HG03159 (cell line): ENCODE data around the gene SCD5.

Source experiments
- ATAC-seq: cut with Tn5 transposase; IDR thresholded peaks from one replicate; pipeline ENCODE4 v1.9.1; 2021; ENCODE audit warnings: mild to moderate bottlenecking, moderate library complexity; ENCODE audit not compliant: unreplicated experiment

Gene SCD5

DNA sequence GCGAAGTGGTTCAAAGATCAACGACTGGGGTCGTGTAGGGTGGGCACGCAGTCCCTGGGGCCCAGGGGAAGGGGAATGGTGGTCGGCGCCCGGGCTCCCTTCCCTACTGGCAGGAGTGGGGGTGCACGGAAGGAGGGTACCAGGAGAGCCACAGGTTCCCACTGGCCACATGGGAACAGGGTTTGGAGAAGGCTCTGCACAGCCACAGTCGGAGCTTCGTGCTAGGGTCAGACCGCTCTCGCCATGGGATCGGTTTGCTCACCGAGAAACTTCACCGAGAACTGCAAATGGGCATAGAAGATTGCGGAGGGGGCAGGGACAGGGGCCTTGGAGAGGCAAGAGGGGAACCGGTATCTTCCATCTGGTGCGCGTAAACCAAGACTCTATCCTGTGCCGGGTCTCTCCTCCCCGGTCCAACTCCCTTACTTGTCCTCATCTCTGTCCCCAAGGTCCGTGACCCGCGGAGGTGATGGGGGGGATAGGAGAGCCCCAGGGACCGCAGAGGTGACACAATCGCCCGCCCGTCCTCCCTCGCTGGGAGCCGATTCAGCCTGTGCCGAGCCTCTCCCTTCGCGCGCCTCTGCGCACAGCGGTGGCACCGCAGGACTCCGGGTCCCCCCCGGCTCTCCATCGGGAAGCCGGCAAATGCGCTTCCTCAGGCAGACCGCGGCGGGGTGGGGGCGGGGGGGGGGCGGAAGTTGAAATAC, 1.0 kb downstream of the SCD5 start:
- ATAC-seq = no peak

DNA sequence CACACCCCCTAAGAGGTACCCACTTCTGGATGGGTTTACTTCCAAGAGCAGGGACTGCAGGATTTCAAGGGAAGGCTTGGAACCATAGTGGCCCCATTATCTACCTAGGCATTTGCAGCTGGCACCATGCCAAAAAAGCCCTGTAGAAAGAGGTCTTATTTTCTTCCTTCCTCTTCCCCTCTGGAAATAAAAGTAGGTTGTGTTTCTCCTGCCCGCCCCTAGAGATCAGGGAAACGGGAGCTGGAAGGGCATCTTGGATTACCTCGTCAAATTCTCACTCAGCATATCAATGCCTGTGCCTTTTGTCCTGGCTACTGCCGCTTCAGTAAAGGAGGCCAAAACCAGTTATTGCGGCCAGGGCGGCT, 1.6 kb downstream of the SCD5 start:
- ATAC-seq = no peak

DNA sequence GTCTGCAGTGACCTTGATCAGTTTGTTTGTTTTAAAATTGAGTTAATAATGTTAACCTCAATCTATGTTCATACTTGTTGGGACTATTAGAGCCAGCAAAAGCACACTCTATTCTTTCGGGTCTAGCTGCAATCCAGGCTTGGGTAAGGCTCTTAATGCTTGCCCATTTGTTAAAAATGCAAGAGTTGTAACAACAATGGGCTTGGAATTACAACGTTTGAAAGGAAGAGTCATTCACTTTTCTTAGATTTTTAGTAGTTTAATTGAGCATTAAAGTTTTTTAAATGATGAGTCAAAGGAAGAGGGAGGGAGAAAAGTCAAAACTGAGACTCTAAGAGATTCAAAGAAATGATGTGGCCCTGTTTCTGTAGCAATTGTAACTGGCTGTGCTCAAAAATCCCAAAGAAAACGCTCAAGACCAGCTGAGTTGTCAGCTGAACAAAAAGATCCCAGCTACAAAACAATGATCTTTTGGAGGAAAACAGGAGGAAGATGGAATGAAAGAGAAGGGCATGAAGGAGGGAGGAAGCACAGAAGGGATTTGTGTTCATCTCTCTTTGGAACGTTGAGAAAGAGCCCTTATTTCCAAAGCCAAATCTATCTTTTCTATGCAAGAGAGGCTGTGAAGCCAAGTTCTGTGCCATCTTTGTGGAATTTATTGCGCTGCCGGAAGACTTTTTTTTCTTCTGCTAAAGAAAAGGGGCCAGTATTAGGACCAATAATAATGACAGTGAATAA, 5.5 kb downstream of the SCD5 start:
- ATAC-seq = no peak

DNA sequence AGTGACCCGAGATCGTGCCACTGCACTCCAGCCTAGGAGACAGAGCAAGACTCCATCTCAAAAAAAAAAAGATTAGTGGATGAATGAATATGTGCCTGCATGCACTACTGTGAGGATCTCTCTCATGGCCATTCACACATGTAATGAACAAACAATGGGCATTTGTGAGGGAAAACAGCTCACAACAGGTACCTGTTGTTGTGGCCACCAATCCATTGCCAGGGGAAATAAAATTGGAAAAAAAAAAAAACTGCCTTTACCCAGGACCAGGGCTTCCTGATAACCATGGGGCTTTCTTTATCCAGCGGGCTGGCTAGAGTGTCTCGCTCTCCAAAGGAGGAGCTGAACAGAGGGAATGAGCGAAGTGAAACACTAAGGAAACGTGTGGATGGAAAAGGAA, 7.4 kb downstream of the SCD5 start:
- no peak for ATAC-seq

DNA sequence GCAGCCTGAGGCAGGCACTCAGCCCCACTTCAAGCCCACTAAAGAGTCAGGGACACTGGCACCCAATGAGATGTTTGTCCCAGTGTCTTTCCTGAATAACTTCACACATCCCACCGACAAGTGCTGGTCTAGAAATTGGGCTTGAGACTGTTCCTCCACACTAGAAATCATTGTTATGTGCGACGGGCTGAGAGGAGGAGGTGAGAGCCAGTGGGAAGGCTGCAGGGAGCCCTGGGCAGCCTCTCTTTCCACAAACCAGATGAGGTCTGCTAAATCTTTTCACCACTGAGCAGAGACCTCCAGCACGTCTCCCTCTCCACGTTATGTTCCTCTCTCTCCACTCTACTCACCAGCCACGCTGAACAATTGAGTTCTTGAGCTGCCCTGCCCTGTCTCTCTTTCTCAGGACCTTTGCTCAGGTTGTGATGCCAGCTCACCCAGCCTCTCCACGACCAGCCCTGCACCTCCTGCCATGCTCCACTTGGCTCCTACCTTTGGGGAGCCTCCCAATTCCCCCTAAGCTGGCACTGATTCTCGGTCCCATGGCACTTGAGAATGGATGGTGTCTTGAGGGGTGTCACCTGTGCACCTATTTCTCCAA, 8.4 kb downstream of the SCD5 start:
- no peak for ATAC-seq

DNA sequence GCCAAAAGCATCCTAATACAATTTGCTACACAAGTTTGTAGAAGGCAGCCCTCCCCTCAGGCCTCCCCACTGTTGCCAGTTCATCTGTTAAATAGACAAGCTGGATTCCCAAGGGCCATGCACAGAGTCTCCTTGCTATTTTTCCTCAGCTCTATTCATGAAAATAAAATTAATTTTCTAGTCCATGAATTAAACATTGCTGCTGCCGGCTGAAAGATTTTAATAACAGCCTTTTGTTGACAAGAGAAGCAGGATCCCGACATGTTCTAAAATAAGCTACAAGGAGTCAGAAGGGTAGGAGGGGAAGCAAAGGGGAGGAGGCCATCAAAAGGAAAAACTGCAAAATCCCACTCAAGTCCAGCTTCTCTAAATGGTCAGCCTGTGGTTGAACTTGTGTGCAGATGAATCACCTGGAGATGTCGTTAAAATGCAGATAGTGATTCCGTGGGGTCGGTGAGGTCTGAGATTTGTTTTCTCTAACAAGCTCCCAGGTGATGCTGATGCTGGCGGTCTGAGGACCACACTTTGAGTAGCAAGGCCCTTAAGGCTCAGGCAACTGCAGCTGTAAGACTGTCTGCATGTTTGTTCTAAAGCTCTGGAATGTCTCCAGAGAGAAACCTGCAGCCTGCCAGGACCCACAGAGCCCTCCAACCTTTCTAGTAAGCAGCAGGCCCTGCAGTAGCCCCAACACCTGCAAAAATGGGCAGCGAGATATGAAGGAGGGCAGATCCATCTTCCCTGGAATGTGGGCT, 9.4 kb downstream of the SCD5 start:
- no peak for ATAC-seq

DNA sequence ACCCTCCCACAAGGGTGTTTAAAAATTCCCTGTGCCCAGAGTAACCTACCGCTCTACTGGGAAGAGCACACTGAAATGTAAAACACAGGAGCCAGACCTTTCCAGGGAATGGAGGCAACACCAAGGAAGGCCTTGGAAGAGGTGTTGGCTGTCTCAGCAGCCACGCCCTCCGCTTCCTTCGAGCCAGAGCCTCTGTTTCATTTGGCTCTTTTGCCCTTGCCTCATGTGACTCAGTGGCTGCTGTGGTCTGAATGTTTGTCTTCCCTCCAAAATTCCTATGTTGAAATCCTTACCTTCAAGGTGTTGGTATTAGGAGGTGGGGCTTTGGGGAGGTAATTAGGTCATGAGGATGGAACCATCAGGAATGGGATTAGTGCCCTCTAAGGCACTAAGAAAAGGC, 11.3 kb downstream of the SCD5 start:
- ATAC-seq = no peak

DNA sequence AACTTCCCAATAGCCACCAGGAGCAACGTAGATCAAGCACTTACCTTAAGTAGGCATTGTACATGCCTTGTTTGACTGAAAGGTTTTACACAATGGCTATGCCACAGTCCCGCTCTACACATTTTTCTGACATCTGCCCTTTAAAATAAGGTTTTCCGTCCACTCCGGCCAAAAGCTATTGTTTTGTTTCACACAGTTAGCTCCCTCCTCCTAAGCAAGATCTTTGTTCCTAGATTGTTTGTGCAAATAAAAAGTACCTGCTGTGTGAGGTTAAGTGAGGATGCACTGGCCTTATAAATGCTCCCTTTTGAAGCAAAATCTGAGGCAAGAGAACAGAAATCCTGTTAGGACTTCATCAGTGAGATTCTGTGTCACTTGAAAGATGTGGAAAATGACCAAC, 11.8 kb downstream of the SCD5 start:
- no peak for ATAC-seq

DNA sequence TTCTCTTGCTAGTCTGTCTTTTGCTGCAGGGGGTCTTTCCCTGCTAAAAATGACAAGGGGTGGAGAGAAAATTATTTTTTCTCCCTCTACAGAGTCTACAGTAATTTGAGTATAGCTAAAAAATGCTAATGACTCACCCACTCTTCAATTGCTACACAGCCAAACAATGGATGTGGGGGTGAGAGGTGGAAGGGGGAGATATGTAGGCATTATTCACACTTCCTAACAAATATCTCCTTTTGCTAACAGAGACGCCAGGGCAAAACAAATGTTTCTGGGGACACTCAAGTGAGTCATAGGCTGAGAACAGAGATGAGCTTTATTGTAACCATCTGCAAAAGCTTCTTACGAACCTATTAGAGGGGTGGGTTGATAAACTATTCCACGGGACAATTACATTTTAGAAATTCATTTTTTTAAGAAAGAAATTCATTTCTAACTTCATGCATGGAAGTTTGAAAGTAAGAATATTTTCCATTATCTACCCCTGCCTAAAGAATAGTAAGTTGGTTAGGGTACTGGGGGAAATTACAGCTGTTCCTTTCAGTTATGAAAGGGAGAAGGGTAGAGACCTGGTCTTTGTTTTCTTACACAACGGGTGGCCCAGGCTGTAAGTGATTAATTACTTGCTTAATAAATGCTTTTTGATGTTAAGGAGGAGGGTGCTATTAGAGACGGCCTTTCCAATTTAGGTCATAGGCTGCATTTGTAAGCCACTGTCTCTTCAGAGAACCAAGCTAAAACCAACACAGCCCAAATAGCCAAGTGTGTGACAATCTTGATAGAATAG, 12.8 kb downstream of the SCD5 start:
- ATAC-seq = no peak

DNA sequence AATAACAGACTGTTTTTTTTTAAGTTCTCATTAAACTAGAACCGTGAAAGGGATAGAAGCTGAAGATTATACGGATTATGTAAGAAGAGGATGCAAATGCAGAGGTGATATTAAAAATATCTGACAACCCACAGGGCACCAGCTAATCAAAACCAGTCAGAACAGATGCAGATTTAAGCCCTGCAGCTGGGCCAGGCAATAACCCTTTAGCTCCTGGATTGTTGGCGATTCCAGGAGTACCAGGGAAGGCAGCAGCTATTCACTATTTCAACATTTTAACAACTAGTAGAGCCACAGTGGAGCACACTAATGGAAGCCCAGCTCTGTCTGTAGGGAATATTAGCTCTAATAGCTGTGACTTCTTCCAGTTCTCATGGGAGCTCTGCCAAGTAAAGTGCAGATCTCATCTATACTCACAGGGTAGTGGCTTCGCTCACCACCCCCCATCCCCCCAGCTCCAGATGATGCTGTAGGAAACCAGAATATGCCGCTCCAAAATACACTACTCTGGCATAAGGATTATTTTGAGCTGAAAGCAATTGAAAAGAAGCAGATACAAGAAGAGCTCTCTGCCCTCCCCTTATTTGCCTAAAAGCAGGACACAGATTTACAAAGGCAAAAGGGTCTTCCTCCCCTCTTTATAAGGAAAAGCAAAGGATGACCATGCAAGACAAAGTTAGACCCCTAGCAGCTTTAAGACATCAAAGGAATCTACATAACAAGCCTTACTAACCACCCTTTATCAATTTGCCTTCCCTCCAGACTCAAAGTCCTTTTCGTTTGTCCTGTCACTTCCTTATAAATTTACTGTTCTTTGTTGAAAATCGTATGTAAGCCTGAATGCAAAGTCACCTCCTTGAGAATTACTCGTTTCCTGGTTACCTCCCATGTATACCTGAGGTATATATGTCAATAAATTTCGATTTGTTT, 13.7 kb downstream of the SCD5 start:
- ATAC-seq = no peak

DNA sequence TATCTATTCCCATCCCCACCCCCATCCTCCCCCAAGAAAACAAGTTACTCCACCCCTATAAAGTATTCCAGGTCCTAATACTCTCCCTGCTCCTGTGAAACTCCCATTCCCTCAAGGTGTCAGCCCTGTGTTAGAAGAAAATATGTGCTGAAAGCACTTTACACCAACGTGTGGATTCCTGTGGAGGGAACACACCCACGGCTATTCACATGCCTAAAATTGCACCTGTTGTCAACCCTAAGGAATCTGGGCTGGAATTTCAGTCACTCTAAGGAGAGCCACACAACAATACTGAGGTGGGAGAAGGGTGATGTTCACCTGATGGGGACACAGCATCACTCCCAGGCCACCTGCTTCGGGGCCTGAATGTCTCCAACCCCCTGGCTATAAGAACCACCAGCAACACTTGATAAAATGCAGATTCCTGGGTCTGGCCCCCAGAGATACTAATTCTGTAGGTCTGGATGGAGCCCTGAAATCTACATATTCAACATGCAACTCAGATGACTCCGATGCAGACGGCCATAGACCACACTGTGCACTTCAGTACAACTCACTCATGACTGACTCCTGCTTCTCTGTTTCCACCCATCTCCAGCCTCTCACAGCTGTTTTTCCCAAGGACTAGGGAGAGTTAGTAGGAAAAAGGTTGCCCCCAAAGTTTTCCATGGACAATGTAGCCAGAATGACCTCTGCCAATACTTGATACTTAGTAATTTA, 15.8 kb downstream of the SCD5 start:
- no peak for ATAC-seq

DNA sequence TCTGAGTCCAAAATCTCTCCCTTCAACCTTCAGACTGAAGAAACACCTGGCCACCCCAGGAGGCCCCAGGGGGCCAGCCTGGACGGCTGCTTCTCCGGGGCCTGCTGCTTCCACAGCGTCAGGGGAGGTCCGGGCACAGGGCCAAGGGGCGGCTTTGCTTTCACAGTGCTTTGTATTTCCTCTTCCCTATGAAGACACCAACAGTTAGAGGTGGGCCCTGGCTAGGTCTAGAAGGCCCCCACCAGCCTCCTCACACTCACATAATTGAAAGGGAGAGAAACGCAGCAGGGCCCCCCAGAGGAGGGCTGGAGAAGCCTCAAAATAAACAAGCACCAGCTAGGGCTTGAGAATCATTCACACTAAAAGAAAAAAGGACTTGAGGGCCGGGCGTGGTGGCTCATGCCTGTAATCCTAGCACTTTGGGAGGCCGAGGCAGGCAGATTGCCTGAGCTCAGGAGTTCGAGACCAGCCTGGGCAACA, 17.8 kb downstream of the SCD5 start:
- ATAC-seq = peak; percentile 57

DNA sequence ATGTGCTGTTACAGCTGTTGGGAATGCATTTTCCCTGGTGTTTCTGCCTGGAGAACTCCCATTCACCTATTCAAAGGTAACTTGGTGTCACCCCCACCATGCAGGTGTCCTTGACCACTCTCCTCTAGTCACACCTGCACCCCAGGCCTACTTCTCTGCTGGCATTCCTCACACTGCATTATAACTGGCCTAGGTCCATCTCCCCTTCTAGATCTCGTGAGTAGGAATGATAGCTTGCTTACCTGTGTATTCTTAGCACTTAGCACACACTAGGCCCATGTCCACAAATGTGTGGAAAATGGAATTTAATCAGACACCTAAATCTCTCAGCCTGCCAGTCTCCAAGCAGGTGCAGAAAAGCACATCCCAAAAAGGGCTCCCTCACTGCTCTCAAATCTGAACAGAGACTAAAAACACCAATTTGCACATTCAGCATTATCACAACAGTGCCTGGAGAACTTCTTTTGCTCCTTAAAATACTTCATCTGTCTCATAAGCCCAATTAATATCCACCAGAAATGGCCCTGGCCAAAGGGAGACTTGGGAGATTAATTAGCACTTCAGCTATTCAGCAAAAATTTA, 18.3 kb downstream of the SCD5 start:
- no peak for ATAC-seq

DNA sequence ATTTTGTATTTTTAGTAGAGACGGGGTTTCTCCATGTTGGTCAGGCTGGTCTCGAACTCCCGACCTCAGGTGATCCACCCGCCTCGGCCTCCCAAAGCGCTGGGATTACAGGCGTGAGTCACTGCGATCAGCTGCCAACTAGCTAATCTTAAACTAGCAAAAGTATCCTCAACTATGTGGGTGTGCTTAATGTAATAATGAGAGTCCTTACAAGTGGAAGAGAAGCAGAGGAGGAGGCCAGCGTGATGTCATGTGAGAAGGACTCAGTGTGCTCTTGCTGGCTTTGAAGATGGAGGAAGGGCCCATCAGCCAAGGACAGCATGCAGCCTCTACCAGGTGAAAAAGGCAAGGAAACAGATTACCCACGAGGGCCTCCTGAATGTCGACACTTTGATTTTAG, 19.6 kb downstream of the SCD5 start:
- ATAC-seq = no peak

DNA sequence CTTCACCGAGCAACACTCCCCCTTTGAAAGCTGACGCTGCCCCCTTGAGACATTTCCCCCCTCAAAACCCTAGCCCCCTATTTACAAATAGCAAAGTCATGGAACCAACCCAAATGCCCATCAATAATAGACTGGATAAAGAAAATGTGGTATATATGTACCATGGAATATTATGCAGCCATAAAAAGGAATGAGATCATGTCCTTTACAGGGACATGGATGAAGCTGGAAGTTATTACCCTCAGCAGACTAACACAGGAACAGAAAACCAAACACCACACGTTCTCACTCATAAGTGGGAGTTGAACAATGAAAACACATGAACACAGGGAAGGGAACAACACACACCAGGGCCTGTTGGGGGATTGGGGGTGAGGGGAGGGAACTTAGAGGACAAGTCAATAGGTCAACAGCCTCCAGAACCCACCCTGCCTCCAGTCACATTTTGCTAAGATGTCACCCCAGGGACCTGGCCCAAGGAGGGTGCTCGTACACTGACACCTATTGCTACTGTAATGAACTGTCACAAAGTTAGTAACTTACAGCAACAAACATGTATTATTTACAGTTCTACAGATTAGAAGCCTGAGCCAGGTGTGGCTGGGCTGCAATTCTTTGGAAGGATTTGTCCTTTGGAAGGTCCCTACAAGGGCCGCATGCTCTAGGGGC, 20.6 kb downstream of the SCD5 start:
- ATAC-seq = no peak

DNA sequence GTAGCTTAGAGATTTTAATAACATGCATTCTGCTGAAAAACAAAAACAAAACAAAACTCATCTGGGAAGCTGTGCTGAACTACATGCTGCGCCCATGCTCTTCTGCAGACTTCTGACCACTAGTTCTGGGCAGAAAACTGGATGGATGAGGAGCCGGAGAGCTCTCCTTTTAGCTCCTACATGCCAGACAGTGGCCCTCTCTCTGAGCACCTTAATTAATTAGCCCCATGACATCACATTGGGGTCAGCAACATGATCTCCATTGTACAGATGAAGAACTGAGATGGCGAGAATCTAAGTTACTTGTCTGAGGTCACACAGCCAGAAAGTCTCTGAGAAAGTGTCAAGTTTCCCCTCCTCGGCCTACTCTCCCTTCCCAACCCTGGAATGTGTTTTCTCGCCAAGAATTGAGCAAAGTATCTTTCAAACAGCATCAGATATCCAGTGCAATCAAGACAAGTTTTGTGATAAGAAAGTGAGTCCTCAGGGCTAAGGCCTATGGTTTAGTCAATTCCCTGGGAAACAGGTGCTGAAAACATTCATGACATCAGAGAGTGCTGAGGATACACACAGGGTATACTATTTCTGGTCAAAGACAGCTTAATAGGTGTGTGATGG, 21.6 kb downstream of the SCD5 start:
- ATAC-seq = no peak

DNA sequence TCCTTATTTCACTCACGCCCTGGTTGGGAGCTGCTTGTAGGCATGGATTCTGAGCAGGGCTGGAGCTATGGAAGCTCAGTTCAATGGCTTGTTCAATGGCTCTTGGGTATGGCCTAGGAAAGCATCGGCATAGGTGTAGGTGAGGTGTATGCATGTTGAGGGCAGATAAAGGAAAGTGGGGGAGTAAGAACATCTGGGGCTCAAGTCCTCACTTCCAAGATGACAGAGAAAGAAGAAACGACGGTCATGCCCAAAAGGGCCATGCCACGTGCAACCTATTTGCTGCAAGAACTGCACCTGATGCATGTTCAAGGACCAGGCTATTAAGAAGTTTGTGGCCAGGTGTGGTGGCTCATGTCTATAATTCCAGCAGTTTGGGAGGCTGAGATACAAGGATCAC, 23.4 kb downstream of the SCD5 start:
- no peak for ATAC-seq

DNA sequence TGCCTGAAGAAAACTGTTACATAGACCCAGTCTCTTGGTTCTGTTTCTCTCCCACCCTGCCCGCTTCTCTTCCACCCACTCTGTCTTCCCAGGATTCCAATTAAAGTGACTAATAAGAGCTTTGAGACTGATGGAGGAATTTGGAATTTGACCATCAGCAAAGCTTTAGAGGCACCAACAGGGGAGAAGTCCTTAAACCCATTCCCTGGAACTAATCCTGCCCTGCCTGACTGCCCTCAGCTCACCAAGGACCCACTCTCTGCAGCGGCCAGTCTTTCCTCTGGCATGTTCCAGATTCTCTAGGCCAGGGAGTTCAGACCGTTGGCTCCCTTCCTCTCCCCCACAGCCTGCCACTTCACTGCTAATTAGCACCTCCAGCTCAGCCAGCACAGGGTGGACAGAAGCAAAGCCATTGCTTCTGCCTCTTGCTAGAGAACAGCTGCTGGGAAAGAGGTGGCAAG, 23.9 kb downstream of the SCD5 start:
- ATAC-seq = no peak
